WTC11 (cell line): ENCODE data around the gene AURKA. TPM values are rescaled to one million over a fixed set of nuclear protein-coding genes. Genes with fewer than 3 reads are reported as not detected.

Experiments used
- ATAC-seq: fragments of 200-7000 bp; cut with Tn5 transposase; 2 replicates; pipeline ENCODE4 v1.10.0; 2021; ENCODE audit warnings: mild to moderate bottlenecking, moderate library complexity
- CTCF ChIA-PET: fragments of 300-600 bp; sonication (Branson Sonifier 250); formaldehyde crosslinking; loops from one replicate; lab custom pipeline; 2021; ENCODE audit warnings: antibody characterized with exemption; lab: Charles Lee
- POLR2A ChIA-PET: fragments of 350-600 bp; sonication (Branson Sonifier 250); formaldehyde crosslinking; loops from one replicate; lab custom pipeline; 2021; ENCODE audit warnings: antibody characterized with exemption; lab: Charles Lee
- DNase-seq: peaks from one replicate; pipeline ENCODE4 v3.0.0; 2021; ENCODE audit warnings: low spot score
- H3K27ac Mint-ChIP-seq: 2 replicates; pipeline ENCODE4 v1.8.0; 2021; ENCODE audit warnings: mixed read lengths
- H3K27me3 Mint-ChIP-seq: 2 replicates; pipeline ENCODE4 v1.8.0; 2021; ENCODE audit warnings: low read depth, mild to moderate bottlenecking, moderate library complexity, mixed read lengths
- H3K36me3 Mint-ChIP-seq: 2 replicates; pipeline ENCODE4 v1.8.0; 2021; ENCODE audit warnings: mixed read lengths
- H3K4me1 Mint-ChIP-seq: 2 replicates; pipeline ENCODE4 v1.8.0; 2022; ENCODE audit warnings: mixed read lengths
- H3K4me3 Mint-ChIP-seq: 2 replicates; pipeline ENCODE4 v1.8.0; 2021; ENCODE audit warnings: mild to moderate bottlenecking, moderate library complexity, mixed read lengths
- H3K9me3 Mint-ChIP-seq: 2 replicates; pipeline ENCODE4 v1.8.0; 2021; ENCODE audit warnings: mixed read lengths
- CREB1 ChIP-seq: sonication (generic); formaldehyde crosslinking; IDR thresholded peaks from 2 replicates; pipeline ENCODE4 v1.8.0; 2023; ENCODE audit warnings: mild to moderate bottlenecking, missing genetic modification reagents
- CREM ChIP-seq: sonication (generic); formaldehyde crosslinking; IDR thresholded peaks from 2 replicates; pipeline ENCODE4 v1.8.1; 2022; ENCODE audit warnings: mild to moderate bottlenecking, missing genetic modification reagents, moderate library complexity
- CTCF ChIP-seq: fragments of 200-600 bp; IDR thresholded peaks from 2 replicates; pipeline ENCODE4 v1.8.0; 2022; ENCODE audit warnings: antibody characterized with exemption
- E2F4 ChIP-seq: sonication (generic); formaldehyde crosslinking; IDR thresholded peaks from 2 replicates; pipeline ENCODE4 v1.8.1; 2022; ENCODE audit warnings: low read depth, mild to moderate bottlenecking, moderate library complexity, missing genetic modification reagents, borderline replicate concordance
- EMX1 ChIP-seq: fragments of 250-450 bp; sonication (Bioruptor Pico); IDR thresholded peaks from 2 replicates; pipeline ENCODE4 v1.8.0; 2021; ENCODE audit warnings: mild to moderate bottlenecking
- FOXJ3 ChIP-seq: sonication (generic); formaldehyde crosslinking; IDR thresholded peaks from 2 replicates; pipeline ENCODE4 v1.9.0; 2021; ENCODE audit warnings: missing genetic modification reagents, mild to moderate bottlenecking, borderline replicate concordance
- FOXP1 ChIP-seq: sonication (generic); formaldehyde crosslinking; IDR thresholded peaks from 2 replicates; pipeline ENCODE4 v1.8.0; 2022; ENCODE audit warnings: missing genetic modification reagents, mild to moderate bottlenecking, moderate library complexity, borderline replicate concordance
- FOXP4 ChIP-seq: sonication (generic); formaldehyde crosslinking; IDR thresholded peaks from 2 replicates; pipeline ENCODE4 v1.8.0; 2022; ENCODE audit warnings: mild to moderate bottlenecking, missing genetic modification reagents
- GTF2I ChIP-seq: fragments of 250-450 bp; sonication (Bioruptor Pico); conservative IDR thresholded peaks from 2 replicates; pipeline ENCODE4 v1.4.0; 2021; ENCODE audit warnings: mild to moderate bottlenecking
- HMGXB4 ChIP-seq: sonication (generic); formaldehyde crosslinking; IDR thresholded peaks from 2 replicates; pipeline ENCODE4 v1.8.1; 2023; ENCODE audit warnings: mild to moderate bottlenecking, moderate library complexity, missing genetic modification reagents
- JAZF1 ChIP-seq: fragments of 250-450 bp; sonication (Bioruptor Pico); IDR thresholded peaks from 2 replicates; pipeline ENCODE4 v1.9.0; 2021; ENCODE audit warnings: moderate library complexity, mild to moderate bottlenecking, inconsistent platforms
- JUN ChIP-seq: sonication (generic); formaldehyde crosslinking; IDR thresholded peaks from 2 replicates; pipeline ENCODE4 v1.8.0; 2023; ENCODE audit warnings: mild to moderate bottlenecking, missing genetic modification reagents
- MAX ChIP-seq: sonication (generic); formaldehyde crosslinking; IDR thresholded peaks from 2 replicates; pipeline ENCODE4 v1.8.0; 2022; ENCODE audit warnings: mild to moderate bottlenecking, missing genetic modification reagents
- NR2C2 ChIP-seq: sonication (generic); formaldehyde crosslinking; IDR thresholded peaks from 2 replicates; pipeline ENCODE4 v1.8.0; 2022; ENCODE audit warnings: mild to moderate bottlenecking, missing genetic modification reagents
- TEAD4 ChIP-seq: sonication (generic); formaldehyde crosslinking; IDR thresholded peaks from 2 replicates; pipeline ENCODE4 v1.8.0; 2022; ENCODE audit warnings: mild to moderate bottlenecking, missing genetic modification reagents
- ZBTB21 ChIP-seq: sonication (generic); formaldehyde crosslinking; IDR thresholded peaks from 2 replicates; pipeline ENCODE4 v1.8.1; 2023; ENCODE audit warnings: mild to moderate bottlenecking, missing genetic modification reagents, borderline replicate concordance
- ZNF232 ChIP-seq: sonication (generic); formaldehyde crosslinking; IDR thresholded peaks from 2 replicates; pipeline ENCODE4 v1.8.0; 2022; ENCODE audit warnings: mild to moderate bottlenecking, missing genetic modification reagents
- ZNF425 ChIP-seq: fragments of 250-450 bp; sonication (Bioruptor Pico); conservative IDR thresholded peaks from 2 replicates; pipeline ENCODE4 v1.9.0; 2021; ENCODE audit warnings: mild to moderate bottlenecking
- total RNA-seq: library from RNA; stranded (reverse); gene quantifications from 3 replicates; pipeline ENCODE4 v1.2.3, GENCODE V29; 2021
- TF ChIP-seq, protein P1 (sequence below): sonication (generic); formaldehyde crosslinking; IDR thresholded peaks from 2 replicates; pipeline ENCODE4 v1.8.1; 2023; ENCODE audit warnings: mild to moderate bottlenecking, missing genetic modification reagents, moderate library complexity
- TF ChIP-seq, protein P2 (sequence below): sonication (generic); formaldehyde crosslinking; IDR thresholded peaks from 2 replicates; pipeline ENCODE4 v1.8.0; 2022; ENCODE audit warnings: mild to moderate bottlenecking, missing genetic modification reagents
- TF ChIP-seq, protein P3 (sequence below): sonication (generic); formaldehyde crosslinking; IDR thresholded peaks from 2 replicates; pipeline ENCODE4 v1.8.1; 2023; ENCODE audit warnings: mild to moderate bottlenecking, missing genetic modification reagents

Gene AURKA
- total RNA-seq, 1 experiment from 2014 or later: 103 TPM

GRCh38 chr20:56412949-56413348 lies 20.9 kb upstream of the AURKA start:
- Mint-ChIP-seq H3K4me1 (no peaks in the 10 kb centered on the region), H3K27ac (no peak overlapping the region), H3K27me3 (no peaks in the 10 kb centered on the region), H3K36me3 (peaks cover 9% of the 10 kb centered on the region; the same call in 1 of the 2 replicates), H3K9me3 (no peaks in the 10 kb centered on the region), H3K4me3 (no peak overlapping the region)
- ATAC-seq: no peak
- CTCF ChIA-PET: interaction anchor here (1.4 kb wide), 1 partner anchor 25 kb away, joined by 7 read pairs; no protein-coding TSS in a partner anchor
- TF ChIP-seq JUN (CRISPR knock-in tag): no peak
- TF ChIP-seq ZBTB21 (CRISPR knock-in tag): no peak
- TF ChIP-seq GTF2I: no peak
- no peak for TF ChIP-seq ZNF232 (CRISPR knock-in tag)
- TF ChIP-seq, protein P1, sequence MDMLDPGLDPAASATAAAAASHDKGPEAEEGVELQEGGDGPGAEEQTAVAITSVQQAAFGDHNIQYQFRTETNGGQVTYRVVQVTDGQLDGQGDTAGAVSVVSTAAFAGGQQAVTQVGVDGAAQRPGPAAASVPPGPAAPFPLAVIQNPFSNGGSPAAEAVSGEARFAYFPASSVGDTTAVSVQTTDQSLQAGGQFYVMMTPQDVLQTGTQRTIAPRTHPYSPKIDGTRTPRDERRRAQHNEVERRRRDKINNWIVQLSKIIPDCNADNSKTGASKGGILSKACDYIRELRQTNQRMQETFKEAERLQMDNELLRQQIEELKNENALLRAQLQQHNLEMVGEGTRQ (CRISPR knock-in tag): no peak
- no peak for TF ChIP-seq FOXP1 (CRISPR knock-in tag)
- TF ChIP-seq, protein P2, sequence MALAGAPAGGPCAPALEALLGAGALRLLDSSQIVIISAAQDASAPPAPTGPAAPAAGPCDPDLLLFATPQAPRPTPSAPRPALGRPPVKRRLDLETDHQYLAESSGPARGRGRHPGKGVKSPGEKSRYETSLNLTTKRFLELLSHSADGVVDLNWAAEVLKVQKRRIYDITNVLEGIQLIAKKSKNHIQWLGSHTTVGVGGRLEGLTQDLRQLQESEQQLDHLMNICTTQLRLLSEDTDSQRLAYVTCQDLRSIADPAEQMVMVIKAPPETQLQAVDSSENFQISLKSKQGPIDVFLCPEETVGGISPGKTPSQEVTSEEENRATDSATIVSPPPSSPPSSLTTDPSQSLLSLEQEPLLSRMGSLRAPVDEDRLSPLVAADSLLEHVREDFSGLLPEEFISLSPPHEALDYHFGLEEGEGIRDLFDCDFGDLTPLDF: no peak
- TF ChIP-seq JAZF1: no peak
- no peak for TF ChIP-seq HMGXB4 (CRISPR knock-in tag)
- no peak for DNase-seq
- POLR2A ChIA-PET: no interaction called here

GRCh38 chr20:56412473-56412790 lies 20.4 kb upstream of the AURKA start:
- no peaks in the 10 kb centered on the region for H3K4me1 Mint-ChIP-seq
- no peaks in the 10 kb centered on the region for H3K9me3 Mint-ChIP-seq
- H3K36me3 Mint-ChIP-seq: peaks cover 12% of the 10 kb centered on the region
- DNase-seq (no peak), ATAC-seq (no peak)
- H3K27ac Mint-ChIP-seq: no peak overlapping the region
- no peak overlapping the region for H3K4me3 Mint-ChIP-seq
- no peaks in the 10 kb centered on the region for H3K27me3 Mint-ChIP-seq
- POLR2A ChIA-PET: no interaction called here
- CTCF ChIA-PET: no interaction called here
- TF ChIP-seq MAX (no peak), FOXP4 (CRISPR knock-in tag) (no peak), CTCF (no peak), ZNF425 (no peak), CREM (CRISPR knock-in tag) (no peak), FOXJ3 (CRISPR knock-in tag) (no peak), EMX1 (CRISPR knock-in tag) (no peak), NR2C2 (CRISPR knock-in tag) (no peak), E2F4 (CRISPR knock-in tag) (no peak), TEAD4 (CRISPR knock-in tag) (no peak), ZBTB21 (CRISPR knock-in tag) (no peak), CREB1 (no peak)
- TF ChIP-seq, protein P3, sequence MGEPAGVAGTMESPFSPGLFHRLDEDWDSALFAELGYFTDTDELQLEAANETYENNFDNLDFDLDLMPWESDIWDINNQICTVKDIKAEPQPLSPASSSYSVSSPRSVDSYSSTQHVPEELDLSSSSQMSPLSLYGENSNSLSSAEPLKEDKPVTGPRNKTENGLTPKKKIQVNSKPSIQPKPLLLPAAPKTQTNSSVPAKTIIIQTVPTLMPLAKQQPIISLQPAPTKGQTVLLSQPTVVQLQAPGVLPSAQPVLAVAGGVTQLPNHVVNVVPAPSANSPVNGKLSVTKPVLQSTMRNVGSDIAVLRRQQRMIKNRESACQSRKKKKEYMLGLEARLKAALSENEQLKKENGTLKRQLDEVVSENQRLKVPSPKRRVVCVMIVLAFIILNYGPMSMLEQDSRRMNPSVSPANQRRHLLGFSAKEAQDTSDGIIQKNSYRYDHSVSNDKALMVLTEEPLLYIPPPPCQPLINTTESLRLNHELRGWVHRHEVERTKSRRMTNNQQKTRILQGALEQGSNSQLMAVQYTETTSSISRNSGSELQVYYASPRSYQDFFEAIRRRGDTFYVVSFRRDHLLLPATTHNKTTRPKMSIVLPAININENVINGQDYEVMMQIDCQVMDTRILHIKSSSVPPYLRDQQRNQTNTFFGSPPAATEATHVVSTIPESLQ (CRISPR knock-in tag): no peak
- TF ChIP-seq, protein P1 (CRISPR knock-in tag): no peak
